Measurements from ENCODE around the gene DNAJC6. TPM values are rescaled to one million over a fixed set of nuclear protein-coding genes. Genes with fewer than 3 reads are reported as not detected.

The DNAJC6 gene
- total and polyA plus RNA-seq, 2 experiments from 2014 or later: 6.0 to 11.2 TPM

DNA sequence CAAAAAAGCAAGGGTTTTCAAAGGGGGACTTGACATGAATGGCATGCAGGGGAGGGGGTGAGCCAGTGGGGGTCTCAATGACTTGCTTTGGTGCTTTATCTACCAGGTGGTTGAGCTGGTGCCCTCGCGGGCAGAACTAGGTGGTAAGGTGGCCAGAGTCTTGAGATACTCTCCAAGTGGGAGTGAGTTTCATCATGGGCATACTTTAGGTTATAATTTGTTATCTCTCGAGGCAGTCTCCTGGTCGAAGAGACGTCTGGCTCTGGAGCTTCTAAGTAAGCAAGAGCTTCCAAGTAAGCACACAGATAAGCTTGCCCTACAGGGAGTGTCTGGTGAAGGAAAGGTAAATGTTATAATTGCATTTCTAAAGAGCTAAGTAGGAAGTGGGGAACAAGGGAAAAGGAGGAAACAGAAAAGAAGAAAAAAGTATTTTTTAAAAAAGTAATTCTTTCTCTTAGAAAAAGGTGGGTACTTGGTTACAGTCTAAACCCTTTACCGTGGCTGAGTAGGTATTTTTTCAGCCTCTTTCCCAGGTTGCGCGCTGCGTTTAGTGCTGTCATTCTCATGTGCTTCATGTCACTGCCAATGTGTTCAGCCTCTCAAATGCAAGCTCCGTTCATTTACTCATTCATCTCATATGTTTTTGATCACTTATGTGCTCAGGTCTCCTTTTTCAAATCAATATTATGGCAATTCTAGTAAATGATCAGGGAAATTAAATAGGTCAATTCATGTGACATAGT is 31.6 kb upstream of the DNAJC6 start:
- TF ChIP-seq, protein P1, sequence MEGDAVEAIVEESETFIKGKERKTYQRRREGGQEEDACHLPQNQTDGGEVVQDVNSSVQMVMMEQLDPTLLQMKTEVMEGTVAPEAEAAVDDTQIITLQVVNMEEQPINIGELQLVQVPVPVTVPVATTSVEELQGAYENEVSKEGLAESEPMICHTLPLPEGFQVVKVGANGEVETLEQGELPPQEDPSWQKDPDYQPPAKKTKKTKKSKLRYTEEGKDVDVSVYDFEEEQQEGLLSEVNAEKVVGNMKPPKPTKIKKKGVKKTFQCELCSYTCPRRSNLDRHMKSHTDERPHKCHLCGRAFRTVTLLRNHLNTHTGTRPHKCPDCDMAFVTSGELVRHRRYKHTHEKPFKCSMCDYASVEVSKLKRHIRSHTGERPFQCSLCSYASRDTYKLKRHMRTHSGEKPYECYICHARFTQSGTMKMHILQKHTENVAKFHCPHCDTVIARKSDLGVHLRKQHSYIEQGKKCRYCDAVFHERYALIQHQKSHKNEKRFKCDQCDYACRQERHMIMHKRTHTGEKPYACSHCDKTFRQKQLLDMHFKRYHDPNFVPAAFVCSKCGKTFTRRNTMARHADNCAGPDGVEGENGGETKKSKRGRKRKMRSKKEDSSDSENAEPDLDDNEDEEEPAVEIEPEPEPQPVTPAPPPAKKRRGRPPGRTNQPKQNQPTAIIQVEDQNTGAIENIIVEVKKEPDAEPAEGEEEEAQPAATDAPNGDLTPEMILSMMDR (IDR thresholded peaks at IDR 0.05; ENCODE audit: poor library complexity): no peak
- TF ChIP-seq EZH2 (IDR thresholded peaks at IDR 0.05; ENCODE audit: borderline replicate concordance) (no peak), EZH2phosphoT487 (IDR thresholded peaks at IDR 0.05; ENCODE audit: low read depth, severe bottlenecking, unreplicated experiment) (no peak)
- Histone ChIP-seq H3K27ac (no peak overlapping the region), H3K4me2 (peak overlapping the region; percentile 22), H3K9me2 (replicated peaks; ENCODE audit: insufficient read depth) (no peaks in the 10 kb centered on the region), H3K79me2 (no peaks in the 10 kb centered on the region), H4K20me1 (ENCODE audit: insufficient read depth, poor library complexity, severe bottlenecking) (no peaks in the 10 kb centered on the region), H2AFZ (no peak overlapping the region), H3K4me3 (no peak overlapping the region), H3K4me1 (ENCODE audit: insufficient read depth) (peaks cover 19% of the 10 kb centered on the region), H3K36me3 (replicated peaks; ENCODE audit: insufficient read depth, low read depth) (no peaks in the 10 kb centered on the region), H3K9me3 (ENCODE audit: low read depth) (no peaks in the 10 kb centered on the region), H3K27me3 (no peaks in the 10 kb centered on the region)
- peak; percentile 21 for DNase-seq (ENCODE audit: low spot score)
- WGBS (ENCODE audit: low lambda C conversion rate, missing lambda C conversion rate): 29% methylated on average over 10 of the region's 10 CpGs

DNA sequence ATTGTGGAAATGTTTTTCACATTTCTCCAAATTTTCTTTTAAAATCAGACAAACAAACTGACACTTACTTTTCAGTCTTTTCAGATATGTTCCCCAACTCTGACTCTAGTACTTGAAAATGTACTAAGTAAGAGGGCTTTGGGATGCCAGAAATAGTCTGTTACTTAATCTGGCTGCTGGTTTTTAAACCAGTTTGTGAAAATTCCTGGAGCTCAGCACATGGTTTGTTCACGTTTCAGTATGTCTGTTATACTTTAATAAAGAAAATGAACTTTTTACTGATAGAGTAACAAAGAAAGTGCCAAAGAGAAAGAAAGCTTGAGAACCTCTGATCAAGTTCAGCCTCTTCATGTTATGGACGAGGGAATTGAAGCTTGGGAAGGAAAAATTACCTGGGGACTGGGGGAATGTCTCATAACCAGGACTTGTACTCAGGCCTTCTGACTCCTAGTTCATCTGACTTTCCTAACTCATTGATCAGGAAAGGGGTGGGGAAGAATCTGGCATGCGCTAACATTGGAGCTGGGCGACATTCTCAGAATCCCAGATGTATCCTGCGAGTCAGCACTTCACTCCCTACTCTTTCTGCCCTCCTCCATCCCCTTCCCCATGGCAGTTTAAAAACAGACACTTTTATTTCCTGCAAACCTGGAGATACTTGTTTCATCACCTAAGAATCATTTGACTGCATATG is 30.8 kb upstream of the DNAJC6 start:
- no peaks in the 10 kb centered on the region for H3K9me2 ChIP-seq (replicated peaks; ENCODE audit: insufficient read depth)
- WGBS (ENCODE audit: low lambda C conversion rate, missing lambda C conversion rate): 42% methylated on average over 5 of the region's 5 CpGs
- no peaks in the 10 kb centered on the region for H3K9me3 ChIP-seq (ENCODE audit: low read depth)
- no peaks in the 10 kb centered on the region for H3K36me3 ChIP-seq (replicated peaks; ENCODE audit: insufficient read depth, low read depth)
- no peaks in the 10 kb centered on the region for H3K27me3 ChIP-seq
- peak overlapping the region; percentile 41 for H3K27ac ChIP-seq
- no peaks in the 10 kb centered on the region for H4K20me1 ChIP-seq (ENCODE audit: insufficient read depth, poor library complexity, severe bottlenecking)
- no peaks in the 10 kb centered on the region for H3K79me2 ChIP-seq
- DNase-seq (ENCODE audit: low spot score): no peak
- H2AFZ ChIP-seq: no peak overlapping the region
- H3K4me2 ChIP-seq: peak overlapping the region; percentile 22
- no peak overlapping the region for H3K4me3 ChIP-seq
- peaks cover 19% of the 10 kb centered on the region for H3K4me1 ChIP-seq (ENCODE audit: insufficient read depth)
- TF ChIP-seq, protein P1 (IDR thresholded peaks at IDR 0.05; ENCODE audit: poor library complexity): no peak
- TF ChIP-seq EZH2phosphoT487 (IDR thresholded peaks at IDR 0.05; ENCODE audit: low read depth, severe bottlenecking, unreplicated experiment) (no peak), EZH2 (IDR thresholded peaks at IDR 0.05; ENCODE audit: borderline replicate concordance) (no peak)

DNA sequence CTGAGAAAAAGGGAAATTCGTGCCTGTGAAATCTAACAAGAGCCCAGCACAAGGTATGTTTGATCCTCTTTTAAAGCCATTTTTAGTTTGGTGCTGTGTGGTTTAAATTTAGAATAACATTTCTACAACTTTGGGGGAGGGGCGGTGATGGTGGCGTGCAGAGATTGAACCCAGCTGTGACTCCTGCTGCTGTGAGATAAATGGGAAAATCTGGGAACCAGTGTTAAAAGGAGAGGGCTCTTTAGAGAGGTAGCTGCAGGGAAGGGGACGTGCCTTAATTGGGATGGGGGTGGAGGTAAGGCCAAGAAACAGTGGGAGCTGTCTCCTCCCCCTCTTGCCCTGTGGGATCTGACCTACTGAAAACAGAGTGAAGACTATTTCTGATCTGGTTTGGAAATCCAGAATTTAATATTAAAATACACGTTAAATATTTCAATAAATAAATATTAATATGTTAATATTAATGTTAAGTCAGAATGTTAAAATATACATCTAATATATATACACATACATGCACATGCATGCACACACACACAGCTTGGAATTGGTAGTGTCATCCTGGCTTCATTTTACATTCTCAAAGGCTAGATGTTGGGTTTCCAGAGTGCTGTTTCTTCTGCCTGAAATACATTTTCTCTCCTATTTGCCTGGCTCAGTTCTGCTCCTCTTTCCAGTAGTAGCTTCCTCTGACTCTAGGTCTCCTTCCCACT is 30.1 kb upstream of the DNAJC6 start:
- H3K4me3 ChIP-seq: no peak overlapping the region
- no peak overlapping the region for H3K27ac ChIP-seq
- H3K9me3 ChIP-seq (ENCODE audit: low read depth): no peaks in the 10 kb centered on the region
- H3K36me3 ChIP-seq (replicated peaks; ENCODE audit: insufficient read depth, low read depth): no peaks in the 10 kb centered on the region
- DNase-seq (ENCODE audit: low spot score): no peak
- H3K9me2 ChIP-seq (replicated peaks; ENCODE audit: insufficient read depth): no peaks in the 10 kb centered on the region
- H4K20me1 ChIP-seq (ENCODE audit: insufficient read depth, poor library complexity, severe bottlenecking): no peaks in the 10 kb centered on the region
- peaks cover 19% of the 10 kb centered on the region for H3K4me1 ChIP-seq (ENCODE audit: insufficient read depth)
- no peaks in the 10 kb centered on the region for H3K27me3 ChIP-seq
- H3K4me2 ChIP-seq: peak overlapping the region; percentile 22
- no peak for TF ChIP-seq EZH2 (IDR thresholded peaks at IDR 0.05; ENCODE audit: borderline replicate concordance)
- TF ChIP-seq, protein P1 (IDR thresholded peaks at IDR 0.05; ENCODE audit: poor library complexity): no peak
- no peak for TF ChIP-seq EZH2phosphoT487 (IDR thresholded peaks at IDR 0.05; ENCODE audit: low read depth, severe bottlenecking, unreplicated experiment)
- H2AFZ ChIP-seq: no peak overlapping the region
- 33% methylated on average over 5 of the region's 5 CpGs for WGBS (ENCODE audit: low lambda C conversion rate, missing lambda C conversion rate)
- no peaks in the 10 kb centered on the region for H3K79me2 ChIP-seq

Data from hepatocyte (in vitro differentiated cells).